ENCODE data around the gene TCF12. TPM values are rescaled to one million over a fixed set of nuclear protein-coding genes. Genes with fewer than 3 reads are reported as not detected.
"Not testable (repeated sequence)": the region's sequence is repeated elsewhere in the genome, so short reads cannot be mapped to it uniquely, and the experiment has no call there.

TCF12 gene
- total RNA-seq, 1 donor from 2014 or later = 144 TPM

GRCh38 chr15:56994280-56994679, 75.8 kb downstream of the TCF12 start:
- Histone ChIP-seq H3K36me3 (no peaks in the 10 kb centered on the region), H3K27me3 (no peaks in the 10 kb centered on the region), H3K27ac (no peak overlapping the region), H3K4me3 (no peak overlapping the region), H3K4me1 (peaks cover 0 to under 1% of the 10 kb centered on the region in 2 donors), H3K9me3 (no peaks in the 10 kb centered on the region)
- no peak for DNase-seq (ENCODE audit: low spot score in 2 of 2)
- intact Hi-C loops (cut with DNase I) = no loop called here
- TF ChIP-seq CTCF (IDR thresholded peaks at IDR 0.05) = no peak

- H3K36me3 ChIP-seq = no peaks in the 10 kb centered on the region
- no peaks in the 10 kb centered on the region for H3K27me3 ChIP-seq
- no peak for TF ChIP-seq CTCF (IDR thresholded peaks at IDR 0.05)
- no peaks in the 10 kb centered on the region for H3K9me3 ChIP-seq
- no peaks in the 10 kb centered on the region for H3K4me1 ChIP-seq
- H3K4me3 ChIP-seq = no peak overlapping the region
- DNase-seq (ENCODE audit: low spot score in 2 of 2) = no peak
- H3K27ac ChIP-seq = no peak overlapping the region
- intact Hi-C loops (cut with DNase I) = no loop called here
These were observed 77.6 kb downstream of the TCF12 start for GRCh38 chr15:56996093-56996492.

GRCh38 chr15:56996746-56997470, 78.5 kb downstream of the TCF12 start:
- Histone ChIP-seq H3K9me3 (no peaks in the 10 kb centered on the region), H3K4me3 (no peak overlapping the region), H3K4me1 (no peaks in the 10 kb centered on the region), H3K36me3 (no peaks in the 10 kb centered on the region), H3K27ac (no peak overlapping the region), H3K27me3 (no peaks in the 10 kb centered on the region)
- intact Hi-C loops (cut with DNase I) = no loop called here
- no peak for DNase-seq (ENCODE audit: low spot score in 2 of 2)
- no peak for TF ChIP-seq CTCF (IDR thresholded peaks at IDR 0.05)

- Histone ChIP-seq H3K4me1 (no peaks in the 10 kb centered on the region), H3K27me3 (no peaks in the 10 kb centered on the region), H3K9me3 (no peaks in the 10 kb centered on the region), H3K27ac (no peak overlapping the region), H3K4me3 (no peak overlapping the region), H3K36me3 (no peaks in the 10 kb centered on the region)
- DNase-seq (ENCODE audit: low spot score in 2 of 2) = no peak
- no peak for TF ChIP-seq CTCF (IDR thresholded peaks at IDR 0.05)
- intact Hi-C loops (cut with DNase I) = no loop called here
These were observed 85.0 kb downstream of the TCF12 start for GRCh38 chr15:57003418-57003817.

- H3K36me3 ChIP-seq = no peaks in the 10 kb centered on the region
- no peak for DNase-seq (ENCODE audit: low spot score in 2 of 2)
- no peaks in the 10 kb centered on the region for H3K4me1 ChIP-seq
- intact Hi-C loops (cut with DNase I) = no loop called here
- TF ChIP-seq CTCF (IDR thresholded peaks at IDR 0.05) = no peak
- no peaks in the 10 kb centered on the region for H3K27me3 ChIP-seq
- H3K9me3 ChIP-seq = no peaks in the 10 kb centered on the region
- H3K4me3 ChIP-seq = no peak overlapping the region
- no peak overlapping the region for H3K27ac ChIP-seq
These were observed 86.8 kb downstream of the TCF12 start for GRCh38 chr15:57005244-57005643.

GRCh38 chr15:57007797-57008196, 89.4 kb downstream of the TCF12 start:
- H3K4me3 ChIP-seq; H3K27ac ChIP-seq; H3K9me3 ChIP-seq; H3K36me3 ChIP-seq; H3K4me1 ChIP-seq; DNase-seq (ENCODE audit: low spot score in 2 of 2); intact Hi-C loops (cut with DNase I); H3K27me3 ChIP-seq: not testable (repeated sequence)
